Endodermal cell (in vitro differentiated cells): ENCODE measurements around the gene SLC19A3. TPM values are rescaled to one million over a fixed set of nuclear protein-coding genes. Genes with fewer than 3 reads are reported as not detected.

ENCODE experiments used
- DNase-seq: peaks from one replicate; pipeline ENCODE4 v3.0.0-alpha.2; 2017
- H3K27ac ChIP-seq: 2 replicates; pipeline ENCODE4 v1.5.1; 2013; ENCODE audit warnings: mild to moderate bottlenecking, low read depth, low read length, moderate library complexity
- H3K27me3 ChIP-seq: 2 replicates; pipeline ENCODE4 v1.6.1; 2013; ENCODE audit warnings: mild to moderate bottlenecking, low read length, moderate library complexity; ENCODE audit not compliant: insufficient read depth, control insufficient read depth, poor library complexity, severe bottlenecking
- H3K36me3 ChIP-seq: 2 replicates; pipeline ENCODE4 v1.7.0; 2013; ENCODE audit warnings: mild to moderate bottlenecking, low read length, moderate library complexity; ENCODE audit not compliant: control insufficient read depth, insufficient read depth
- H3K4me1 ChIP-seq: one replicate; pipeline ENCODE4 v1.7.0; 2013; ENCODE audit warnings: low read length; ENCODE audit not compliant: control insufficient read depth, insufficient read depth
- H3K4me3 ChIP-seq: 2 replicates; pipeline ENCODE4 v1.5.1; 2013; ENCODE audit warnings: mild to moderate bottlenecking, low read length, moderate library complexity
- H3K9ac ChIP-seq: 2 replicates; pipeline ENCODE4 v1.6.1; 2013; ENCODE audit warnings: mild to moderate bottlenecking, low read length, moderate library complexity; ENCODE audit not compliant: poor library complexity, severe bottlenecking; ENCODE audit errors: extremely low read depth
- H3K9me3 ChIP-seq: 2 replicates; pipeline ENCODE4 v1.6.1; 2013; ENCODE audit warnings: mild to moderate bottlenecking, low read length, moderate library complexity; ENCODE audit not compliant: control insufficient read depth
- H3K27ac Mint-ChIP-seq: 2 replicates; pipeline ENCODE4 v1.8.0; 2020; ENCODE audit warnings: mixed read lengths
- H3K27me3 Mint-ChIP-seq: 2 replicates; pipeline ENCODE4 v1.8.0; 2021; ENCODE audit warnings: mild to moderate bottlenecking, mixed read lengths; ENCODE audit not compliant: insufficient read depth
- H3K36me3 Mint-ChIP-seq: 2 replicates; pipeline ENCODE4 v1.8.0; 2020; ENCODE audit warnings: low read depth, mixed read lengths
- H3K4me1 Mint-ChIP-seq: 2 replicates; pipeline ENCODE4 v1.8.0; 2020; ENCODE audit warnings: mixed read lengths
- H3K4me3 Mint-ChIP-seq: 2 replicates; pipeline ENCODE4 v1.8.0; 2020; ENCODE audit warnings: mild to moderate bottlenecking, moderate library complexity, mixed read lengths
- H3K9me3 Mint-ChIP-seq: 2 replicates; pipeline ENCODE4 v1.8.0; 2020; ENCODE audit warnings: mild to moderate bottlenecking, mixed read lengths
- CTCF ChIP-seq: fragments of 200-600 bp; sonication (generic); conservative IDR thresholded peaks from 2 replicates; pipeline ENCODE4 v1.5.0; 2021; ENCODE audit warnings: antibody characterized with exemption, mild to moderate bottlenecking
- WGBS, 2 experiments: methylation state at CpG; one replicate each; pipeline versions ENCODE4 v1.1.5 to v1.1.7; 2013; ENCODE audit warnings: missing lambda C conversion rate in 2 of 2, mixed read lengths in 1 of 2; ENCODE audit not compliant: insufficient coverage in 1 of 2, insufficient read length in 1 of 2; 5-methylcytosine and 5-hydroxymethylcytosine counted together
- total RNA-seq, 2 donors: library from RNA; stranded (reverse); fragmentation: NEBNext Ultra II Directional in 1 of 2; extraction: Animal tissue kit (Norgen Biotek cat#: 25700) in 1 of 2; gene quantifications; 2 replicates in 1 of 2; 3 replicates in 1 of 2; pipeline ENCODE4 v1.2.1, GENCODE V29; 2021

SLC19A3 gene
- total RNA-seq, 2 donors from 2014 or later = 0.68 to 1.1 TPM

- WGBS, 2 experiments = 93 to 98% methylated on average over 4 of the region's 4 CpGs
- peaks cover 22% of the 10 kb centered on the region for H3K27me3 Mint-ChIP-seq
These were observed 2.9 kb upstream of the SLC19A3 start for GRCh38 chr2:227720680-227721079.

GRCh38 chr2:227719641-227720040, 1.8 kb upstream of the SLC19A3 start:
- no peaks in the 10 kb centered on the region for H3K9me3 Mint-ChIP-seq
- no peaks in the 10 kb centered on the region for H3K36me3 ChIP-seq
- no peak overlapping the region for H3K9ac ChIP-seq
- H3K4me1 Mint-ChIP-seq = peaks cover 7% of the 10 kb centered on the region
- H3K27ac ChIP-seq = no peak overlapping the region
- H3K27me3 ChIP-seq = peaks cover 18% of the 10 kb centered on the region
- peaks cover 22% of the 10 kb centered on the region for H3K27me3 Mint-ChIP-seq
- H3K27ac Mint-ChIP-seq = no peak overlapping the region
- no peaks in the 10 kb centered on the region for H3K4me1 ChIP-seq
- no peak overlapping the region for H3K4me3 Mint-ChIP-seq
- WGBS, 2 experiments = 91 to 100% methylated on average over 3 to 4 of the region's 4 CpGs
- no peak overlapping the region for H3K4me3 ChIP-seq
- H3K9me3 ChIP-seq = no peaks in the 10 kb centered on the region
- no peak for DNase-seq
- no peaks in the 10 kb centered on the region for H3K36me3 Mint-ChIP-seq
- TF ChIP-seq CTCF = no peak

More at GRCh38 chr2:227720680-227721079, 2.9 kb upstream of the SLC19A3 start:
- Histone ChIP-seq H3K9ac (no peak overlapping the region), H3K4me1 (no peaks in the 10 kb centered on the region), H3K36me3 (no peaks in the 10 kb centered on the region), H3K27ac (no peak overlapping the region), H3K9me3 (no peaks in the 10 kb centered on the region), H3K27me3 (peaks cover 18% of the 10 kb centered on the region), H3K4me3 (no peak overlapping the region)
- no peak overlapping the region for H3K4me3 Mint-ChIP-seq
- DNase-seq = no peak
- H3K27ac Mint-ChIP-seq = no peak overlapping the region
- H3K4me1 Mint-ChIP-seq = peaks cover 7% of the 10 kb centered on the region
- no peak for TF ChIP-seq CTCF
- H3K9me3 Mint-ChIP-seq = no peaks in the 10 kb centered on the region
- no peaks in the 10 kb centered on the region for H3K36me3 Mint-ChIP-seq

DNA sequence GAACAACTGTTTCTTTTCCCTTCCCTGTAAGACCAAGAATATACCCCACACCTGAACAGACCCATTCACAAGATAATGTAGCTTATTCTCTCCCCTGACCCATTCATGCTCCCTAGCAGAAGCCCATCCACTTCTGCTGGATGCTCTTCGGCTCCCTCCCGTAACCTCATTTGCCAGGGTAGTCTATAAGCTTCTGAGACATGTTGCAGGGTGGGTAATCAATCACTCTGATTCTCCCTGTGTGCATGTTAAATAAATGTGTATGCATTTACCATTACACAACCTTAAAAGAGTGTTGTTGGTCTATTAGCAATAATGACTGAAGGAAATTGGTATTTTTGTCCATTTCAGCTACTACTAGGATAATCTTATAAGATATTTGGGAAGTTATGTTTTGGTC, 1.3 kb downstream of the SLC19A3 start:
- 95% methylated on average over 2 of the region's 2 CpGs; no CpG with 5 or more reads in 1 of the 2 experiments for WGBS, 2 experiments
- Histone ChIP-seq H3K9me3 (no peaks in the 10 kb centered on the region), H3K36me3 (no peaks in the 10 kb centered on the region), H3K4me3 (no peak overlapping the region), H3K27me3 (peaks cover 18% of the 10 kb centered on the region), H3K27ac (no peak overlapping the region), H3K9ac (no peak overlapping the region), H3K4me1 (no peaks in the 10 kb centered on the region)
- Mint-ChIP-seq H3K27ac (no peak overlapping the region), H3K4me1 (peaks cover 4% of the 10 kb centered on the region), H3K9me3 (no peaks in the 10 kb centered on the region), H3K4me3 (no peak overlapping the region), H3K36me3 (no peaks in the 10 kb centered on the region), H3K27me3 (peaks cover 22% of the 10 kb centered on the region)
- no peak for DNase-seq
- no peak for TF ChIP-seq CTCF
